NCI-H146 treated with DMSO at 0.1 percent for 48 hours (cell line): Measurements from ENCODE around the gene SLC19A1.

Source experiments
- DNase-seq: peaks from one replicate; lab custom pipeline; 2025; ENCODE audit not compliant: unreplicated experiment; lab: John Stamatoyannopoulos, UW

The SLC19A1 gene

GRCh38 chr21:45545236-45545570 lies 3.0 kb upstream of the SLC19A1 start:
- DNase-seq, result no peak

GRCh38 chr21:45544449-45545235 lies 2.4 kb upstream of the SLC19A1 start:
- no peak for DNase-seq

- DNase-seq, result no peak
Observed at GRCh38 chr21:45543710-45544448, 1.6 kb upstream of the SLC19A1 start.

GRCh38 chr21:45543371-45543709 lies 1.1 kb upstream of the SLC19A1 start:
- DNase-seq, result no peak

GRCh38 chr21:45542667-45543370 lies 579 bp upstream of the SLC19A1 start:
- DNase-seq, result no peak

- no peak for DNase-seq
Observed at GRCh38 chr21:45541221-45542039, 810 bp downstream of the SLC19A1 start.

- no peak for DNase-seq
Observed at GRCh38 chr21:45540601-45540970, 1.7 kb downstream of the SLC19A1 start.

GRCh38 chr21:45539796-45540600 lies 2.2 kb downstream of the SLC19A1 start:
- no peak for DNase-seq

GRCh38 chr21:45539046-45539795 lies 3.0 kb downstream of the SLC19A1 start:
- no peak for DNase-seq

GRCh38 chr21:45538381-45539045 lies 3.7 kb downstream of the SLC19A1 start:
- no peak for DNase-seq

GRCh38 chr21:45537746-45538291 lies 4.4 kb downstream of the SLC19A1 start:
- no peak for DNase-seq

- DNase-seq, result no peak
Observed at GRCh38 chr21:45537111-45537745, 5.0 kb downstream of the SLC19A1 start.

GRCh38 chr21:45536301-45537081 lies 5.7 kb downstream of the SLC19A1 start:
- DNase-seq, result no peak

GRCh38 chr21:45535341-45536081 lies 6.7 kb downstream of the SLC19A1 start:
- DNase-seq, result no peak

- no peak for DNase-seq
Observed at GRCh38 chr21:45534636-45535331, 7.5 kb downstream of the SLC19A1 start.
